Lower leg skin (tissue), 3 donors: Measurements from ENCODE around the gene DHRS1.

ENCODE experiments used
- CTCF ChIP-seq, 3 donors: fragments of 450-650 bp; IDR thresholded peaks; one replicate each; pipeline ENCODE4 v1.5.1; 2016; ENCODE audit warnings: antibody characterized with exemption in 3 of 3, mild to moderate bottlenecking in 3 of 3, moderate library complexity in 2 of 3
- POLR2A ChIP-seq, 2 donors: fragments of 450-650 bp; IDR thresholded peaks; one replicate each; pipeline ENCODE4 v1.6.1; 2016 to 2017; ENCODE audit warnings: antibody characterized with exemption in 2 of 2, mild to moderate bottlenecking in 1 of 2, moderate library complexity in 1 of 2

- TF ChIP-seq POLR2A (IDR thresholded peaks at IDR 0.05) (no peak), CTCF (IDR thresholded peaks at IDR 0.05) (no peak)
Measured at GRCh38 chr14:24314377-24315193, 15.0 kb upstream of the DHRS1 start.
